DMS114 treated with DMSO at 0.1 percent for 48 hours (cell line): ENCODE data around the gene FRMD4A.
"Not testable (repeated sequence)": the region's sequence is repeated elsewhere in the genome, so short reads cannot be mapped to it uniquely, and the experiment has no call there.

Experiments
- DNase-seq: peaks from one replicate; lab custom pipeline; 2025; ENCODE audit not compliant: unreplicated experiment; lab: John Stamatoyannopoulos, UW

The FRMD4A gene

GRCh38 chr10:14063531-14064285 is 267.0 kb downstream of the FRMD4A start:
- DNase-seq, result no peak

GRCh38 chr10:14062528-14063260 is 268.0 kb downstream of the FRMD4A start:
- DNase-seq, result no peak

- DNase-seq, result no peak
Measured at GRCh38 chr10:14060320-14061070, 270.2 kb downstream of the FRMD4A start.

GRCh38 chr10:14056610-14057332 is 274.0 kb downstream of the FRMD4A start:
- no peak for DNase-seq

- no peak for DNase-seq
Measured at GRCh38 chr10:14052931-14053330, 277.8 kb downstream of the FRMD4A start.

- DNase-seq, result no peak
Measured at GRCh38 chr10:14050598-14050997, 280.1 kb downstream of the FRMD4A start.

- DNase-seq, result no peak
Measured at GRCh38 chr10:14048930-14049613, 281.7 kb downstream of the FRMD4A start.

- no peak for DNase-seq
Measured at GRCh38 chr10:14047431-14047830, 283.3 kb downstream of the FRMD4A start.

- not testable (repeated sequence) for DNase-seq
Measured at GRCh38 chr10:14042051-14042450, 288.7 kb downstream of the FRMD4A start.

GRCh38 chr10:14040787-14041631 is 289.7 kb downstream of the FRMD4A start:
- no peak for DNase-seq

- DNase-seq, result no peak
Measured at GRCh38 chr10:14039968-14040668, 290.6 kb downstream of the FRMD4A start.

GRCh38 chr10:14036233-14036632 is 294.5 kb downstream of the FRMD4A start:
- DNase-seq, result no peak

GRCh38 chr10:14035506-14035905 is 295.2 kb downstream of the FRMD4A start:
- no peak for DNase-seq

- DNase-seq, result no peak
Measured at GRCh38 chr10:14032406-14032998, 298.2 kb downstream of the FRMD4A start.

- DNase-seq, result no peak
Measured at GRCh38 chr10:14026325-14026724, 304.4 kb downstream of the FRMD4A start.

- no peak for DNase-seq
Measured at GRCh38 chr10:14025283-14026189, 305.2 kb downstream of the FRMD4A start.

- DNase-seq, result no peak
Measured at GRCh38 chr10:14024329-14025202, 306.2 kb downstream of the FRMD4A start.
